Right atrium auricular region (tissue), 2 donors: ENCODE measurements around the gene CD93. TPM values are rescaled to one million over a fixed set of nuclear protein-coding genes. Genes with fewer than 3 reads are reported as not detected.

Source experiments
- DNase-seq: peaks from one replicate; pipeline ENCODE4 v3.0.0-alpha.2; 2019; ENCODE audit warnings: low spot score
- H3K27ac ChIP-seq, 2 donors: fragments of 200-600 bp; sonication (generic); 1 replicate in 1 of 2; 2 replicates in 1 of 2; pipeline ENCODE4 v1.5.1; 2016 to 2019
- H3K27me3 ChIP-seq, 2 donors: fragments of 200-600 bp; sonication (generic); one replicate each; pipeline versions ENCODE4 v1.5.1 to v1.6.0; 2017 to 2019
- H3K36me3 ChIP-seq: fragments of 200-600 bp; sonication (generic); one replicate; pipeline ENCODE4 v1.5.1; 2016
- H3K4me1 ChIP-seq, 2 donors: fragments of 200-600 bp; sonication (generic); one replicate each; pipeline versions ENCODE4 v1.5.1 to v1.6.0; 2017 to 2019
- H3K4me3 ChIP-seq, 2 donors: fragments of 200-600 bp; sonication (generic); 1 replicate in 1 of 2; 2 replicates in 1 of 2; pipeline ENCODE4 v1.5.1; 2017 to 2019; ENCODE audit warnings: mild to moderate bottlenecking in 1 of 2, moderate library complexity in 1 of 2
- H3K9me3 ChIP-seq, 2 donors: fragments of 200-600 bp; sonication (generic); one replicate each; pipeline ENCODE4 v1.5.1; 2019
- total RNA-seq, 2 donors: library from RNA; depleted of rRNA; stranded (reverse); fragments of >200 nt; gene quantifications; one replicate each; pipeline ENCODE4 v1.1.0, GENCODE V29; 2016
- TF ChIP-seq, protein P1 (sequence below), 2 donors: fragments of 200-600 bp; sonication (generic); IDR thresholded peaks; one replicate each; pipeline ENCODE4 v1.5.1; 2019; ENCODE audit warnings: antibody characterized with exemption in 2 of 2

CD93 gene
- total RNA-seq, 2 donors from 2014 or later = 35.7 to 51.6 TPM

GRCh38 chr20:23088866-23089265, 2.7 kb upstream of the CD93 start:
- Histone ChIP-seq H3K9me3 (no peaks in the 10 kb centered on the region), H3K27me3 (no peaks in the 10 kb centered on the region), H3K27ac (no peak overlapping the region), H3K4me1 (peaks cover 0 to 35% of the 10 kb centered on the region in 2 donors), H3K36me3 (no peaks in the 10 kb centered on the region), H3K4me3 (no peak overlapping the region)
- TF ChIP-seq, protein P1, sequence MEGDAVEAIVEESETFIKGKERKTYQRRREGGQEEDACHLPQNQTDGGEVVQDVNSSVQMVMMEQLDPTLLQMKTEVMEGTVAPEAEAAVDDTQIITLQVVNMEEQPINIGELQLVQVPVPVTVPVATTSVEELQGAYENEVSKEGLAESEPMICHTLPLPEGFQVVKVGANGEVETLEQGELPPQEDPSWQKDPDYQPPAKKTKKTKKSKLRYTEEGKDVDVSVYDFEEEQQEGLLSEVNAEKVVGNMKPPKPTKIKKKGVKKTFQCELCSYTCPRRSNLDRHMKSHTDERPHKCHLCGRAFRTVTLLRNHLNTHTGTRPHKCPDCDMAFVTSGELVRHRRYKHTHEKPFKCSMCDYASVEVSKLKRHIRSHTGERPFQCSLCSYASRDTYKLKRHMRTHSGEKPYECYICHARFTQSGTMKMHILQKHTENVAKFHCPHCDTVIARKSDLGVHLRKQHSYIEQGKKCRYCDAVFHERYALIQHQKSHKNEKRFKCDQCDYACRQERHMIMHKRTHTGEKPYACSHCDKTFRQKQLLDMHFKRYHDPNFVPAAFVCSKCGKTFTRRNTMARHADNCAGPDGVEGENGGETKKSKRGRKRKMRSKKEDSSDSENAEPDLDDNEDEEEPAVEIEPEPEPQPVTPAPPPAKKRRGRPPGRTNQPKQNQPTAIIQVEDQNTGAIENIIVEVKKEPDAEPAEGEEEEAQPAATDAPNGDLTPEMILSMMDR (IDR thresholded peaks at IDR 0.05) = no peak
- peak; percentile 50 for DNase-seq

- DNase-seq = no peak
- Histone ChIP-seq H3K4me1 (peaks cover 0 to 35% of the 10 kb centered on the region in 2 donors), H3K36me3 (no peaks in the 10 kb centered on the region), H3K4me3 (no peak overlapping the region), H3K9me3 (no peaks in the 10 kb centered on the region), H3K27ac (peak overlapping the region; percentile 86), H3K27me3 (no peaks in the 10 kb centered on the region)
- TF ChIP-seq, protein P1 (IDR thresholded peaks at IDR 0.05) = no peak
Measured at GRCh38 chr20:23087587-23088251, 1.6 kb upstream of the CD93 start.

DNA sequence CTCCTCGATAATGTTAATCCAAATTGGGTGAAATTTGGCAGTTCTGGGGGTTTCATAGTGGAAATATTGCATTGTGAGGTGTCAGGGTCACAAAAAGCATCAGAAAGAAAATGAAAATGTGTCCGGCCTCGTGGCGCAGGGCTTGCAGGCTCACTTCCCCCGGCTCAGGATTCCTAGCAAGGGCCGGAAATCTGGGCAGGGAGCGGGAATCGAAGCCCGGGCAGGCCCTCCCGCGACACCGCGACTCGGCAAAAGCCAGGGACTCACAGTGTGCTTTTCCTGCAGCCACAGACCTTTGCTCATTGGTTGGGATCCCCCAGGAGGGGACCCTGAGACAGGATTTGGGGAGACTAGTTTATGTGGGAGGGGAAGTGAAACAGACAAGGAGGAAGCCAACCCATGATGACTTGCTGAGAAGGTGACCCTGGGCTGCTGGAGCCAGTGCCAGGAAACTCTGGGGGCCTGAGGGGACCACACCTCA, 847 bp upstream of the CD93 start:
- TF ChIP-seq, protein P1 (IDR thresholded peaks at IDR 0.05) = no peak
- no peak overlapping the region for H3K4me3 ChIP-seq
- H3K9me3 ChIP-seq = no peaks in the 10 kb centered on the region
- peaks cover 0 to 27% of the 10 kb centered on the region in 2 donors for H3K4me1 ChIP-seq
- no peaks in the 10 kb centered on the region for H3K27me3 ChIP-seq
- H3K27ac ChIP-seq = peak overlapping the region; percentile 86
- H3K36me3 ChIP-seq = no peaks in the 10 kb centered on the region
- no peak for DNase-seq

GRCh38 chr20:23085436-23086055, 578 bp downstream of the CD93 start:
- Histone ChIP-seq H3K9me3 (no peaks in the 10 kb centered on the region), H3K36me3 (no peaks in the 10 kb centered on the region), H3K27me3 (no peaks in the 10 kb centered on the region), H3K4me1 (peaks cover 0 to 24% of the 10 kb centered on the region in 2 donors), H3K4me3 (peak overlapping the region; percentile 34 to 51), H3K27ac (peak overlapping the region; percentile 86)
- DNase-seq = no peak
- TF ChIP-seq, protein P1 (IDR thresholded peaks at IDR 0.05) = no peak

DNA sequence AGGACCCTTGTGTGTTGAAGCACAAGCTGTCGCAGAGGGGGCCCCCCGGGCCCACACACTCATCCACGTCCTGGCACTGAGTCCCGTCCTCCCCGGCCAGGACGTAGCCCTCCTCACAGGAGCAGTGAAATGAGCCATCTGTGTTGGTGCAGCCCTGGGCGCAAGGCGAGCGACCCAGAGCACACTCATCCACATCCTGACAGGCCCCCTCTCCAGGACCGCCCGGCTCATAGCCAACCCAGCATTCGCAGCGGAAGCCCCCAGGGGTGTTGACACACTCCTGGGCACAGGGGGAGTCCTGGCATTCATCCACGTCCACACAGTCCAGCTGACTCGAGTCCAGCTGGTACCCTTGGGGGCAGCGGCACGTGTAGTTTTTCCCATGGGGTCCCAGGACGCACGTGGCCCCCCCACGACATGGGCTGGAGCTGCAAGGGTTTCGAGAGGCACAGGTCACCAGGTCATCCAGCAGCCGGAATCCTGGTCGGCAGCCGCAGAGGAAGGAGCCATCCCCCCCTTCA, 1.2 kb downstream of the CD93 start:
- TF ChIP-seq, protein P1 (IDR thresholded peaks at IDR 0.05) = no peak
- Histone ChIP-seq H3K9me3 (no peaks in the 10 kb centered on the region), H3K27ac (peak overlapping the region; percentile 86), H3K36me3 (no peaks in the 10 kb centered on the region), H3K27me3 (no peaks in the 10 kb centered on the region), H3K4me1 (peaks cover 0 to 24% of the 10 kb centered on the region in 2 donors), H3K4me3 (peak overlapping the region; percentile 34 to 51)
- no peak for DNase-seq
